ENCODE data around the gene PLD6.

- TF ChIP-seq TSHZ2 (CRISPR knock-in tag; IDR thresholded peaks at IDR 0.05) (no peak), OSR1 (CRISPR knock-in tag; IDR thresholded peaks at IDR 0.05) (no peak), PPARA (CRISPR knock-in tag; IDR thresholded peaks at IDR 0.05; ENCODE audit: borderline replicate concordance) (no peak), RARB (CRISPR knock-in tag; IDR thresholded peaks at IDR 0.05) (no peak)
Measured at GRCh38 chr17:17232303-17232621, 26.1 kb upstream of the PLD6 start.

All from SK-N-SH treated with all-trans-retinoic acid at 6 μM for 48 hours (cell line).